Lower leg skin (tissue), 3 donors: ENCODE data around the gene PIK3CB.

ENCODE experiments used
- POLR2A ChIP-seq, 2 donors: fragments of 450-650 bp; IDR thresholded peaks; one replicate each; pipeline ENCODE4 v1.6.1; 2016 to 2017; ENCODE audit warnings: antibody characterized with exemption in 2 of 2, mild to moderate bottlenecking in 1 of 2, moderate library complexity in 1 of 2
- TF ChIP-seq, protein P1 (sequence below), 3 donors: fragments of 450-650 bp; IDR thresholded peaks; one replicate each; pipeline ENCODE4 v1.5.1; 2016; ENCODE audit warnings: antibody characterized with exemption in 3 of 3, mild to moderate bottlenecking in 3 of 3, moderate library complexity in 2 of 3

DNA sequence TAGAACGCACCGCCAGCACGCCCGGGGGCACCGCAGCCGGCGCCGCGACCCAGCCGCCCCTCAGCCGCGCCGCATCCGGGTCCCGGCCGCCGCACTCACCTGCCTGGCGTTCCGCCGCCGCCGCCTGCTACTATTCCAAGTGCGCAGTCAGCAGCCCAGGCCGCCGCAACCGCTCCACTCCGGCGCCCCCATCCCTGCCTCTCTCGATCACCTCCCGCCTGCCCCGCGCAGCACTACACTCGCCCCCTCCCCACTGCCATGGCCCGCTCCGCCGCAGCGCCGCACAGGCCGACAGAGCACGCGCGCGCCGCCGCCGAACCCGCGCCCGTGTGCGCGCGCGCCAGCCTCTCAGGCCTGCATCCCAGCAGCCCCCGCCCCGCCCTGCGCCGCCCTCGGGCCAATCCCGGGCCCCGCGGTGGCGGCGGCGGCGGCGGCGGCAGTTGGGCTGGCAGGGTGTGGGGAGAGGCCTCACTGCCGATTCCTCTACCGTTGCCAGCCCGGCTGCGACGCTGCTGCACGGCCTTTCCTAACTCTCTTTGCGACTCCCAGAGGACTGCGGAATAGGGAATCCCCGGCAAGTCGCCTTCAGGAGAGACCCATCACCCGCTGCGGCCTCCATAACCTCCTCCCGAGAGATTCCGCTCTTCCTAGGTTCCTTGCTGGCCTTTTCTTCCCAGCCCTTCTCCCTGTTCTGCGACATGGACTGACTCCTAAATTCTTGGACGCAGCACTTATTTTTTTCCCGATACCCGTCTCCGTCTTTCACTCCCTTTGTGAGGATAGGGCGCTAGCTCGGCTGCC lies at the start of gene PIK3CB:
- TF ChIP-seq POLR2A (IDR thresholded peaks at IDR 0.05): no peak
- TF ChIP-seq, protein P1, sequence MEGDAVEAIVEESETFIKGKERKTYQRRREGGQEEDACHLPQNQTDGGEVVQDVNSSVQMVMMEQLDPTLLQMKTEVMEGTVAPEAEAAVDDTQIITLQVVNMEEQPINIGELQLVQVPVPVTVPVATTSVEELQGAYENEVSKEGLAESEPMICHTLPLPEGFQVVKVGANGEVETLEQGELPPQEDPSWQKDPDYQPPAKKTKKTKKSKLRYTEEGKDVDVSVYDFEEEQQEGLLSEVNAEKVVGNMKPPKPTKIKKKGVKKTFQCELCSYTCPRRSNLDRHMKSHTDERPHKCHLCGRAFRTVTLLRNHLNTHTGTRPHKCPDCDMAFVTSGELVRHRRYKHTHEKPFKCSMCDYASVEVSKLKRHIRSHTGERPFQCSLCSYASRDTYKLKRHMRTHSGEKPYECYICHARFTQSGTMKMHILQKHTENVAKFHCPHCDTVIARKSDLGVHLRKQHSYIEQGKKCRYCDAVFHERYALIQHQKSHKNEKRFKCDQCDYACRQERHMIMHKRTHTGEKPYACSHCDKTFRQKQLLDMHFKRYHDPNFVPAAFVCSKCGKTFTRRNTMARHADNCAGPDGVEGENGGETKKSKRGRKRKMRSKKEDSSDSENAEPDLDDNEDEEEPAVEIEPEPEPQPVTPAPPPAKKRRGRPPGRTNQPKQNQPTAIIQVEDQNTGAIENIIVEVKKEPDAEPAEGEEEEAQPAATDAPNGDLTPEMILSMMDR (IDR thresholded peaks at IDR 0.05): no peak
